ENCODE results near the gene LPAR3.
"Not testable (repeated sequence)": the region's sequence is repeated elsewhere in the genome, so short reads cannot be mapped to it uniquely, and the experiment has no call there.

DNA sequence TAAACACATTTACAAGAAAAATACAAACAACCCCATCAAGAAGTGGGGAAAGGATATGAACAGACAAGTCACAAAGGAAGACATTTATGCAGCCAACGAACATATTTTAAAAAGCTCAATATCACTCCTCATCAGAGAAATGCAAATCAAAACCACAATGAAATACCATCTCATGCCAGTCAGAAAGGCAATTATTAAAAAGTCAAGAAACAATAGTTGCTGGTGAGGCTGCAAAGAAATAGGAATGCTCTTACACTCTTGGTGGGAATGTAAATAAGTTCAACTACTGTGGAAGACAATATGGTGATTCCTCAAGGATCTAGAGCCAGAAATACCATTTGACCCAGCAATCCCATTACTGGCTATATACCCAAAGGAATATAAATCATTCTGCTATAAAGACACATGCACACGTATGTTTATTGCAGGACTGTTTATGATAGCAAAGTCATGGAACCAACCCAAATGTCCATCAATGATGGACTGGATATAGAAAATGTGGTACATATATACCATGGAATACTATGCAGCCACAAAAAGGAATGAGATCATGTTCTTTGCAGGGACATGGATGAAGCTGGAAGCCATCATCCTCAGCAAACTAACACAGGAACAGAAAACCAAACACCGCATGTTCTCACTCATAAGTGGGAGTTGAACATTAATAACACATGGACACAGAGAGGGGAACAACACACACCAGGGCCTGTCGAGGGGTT is 15.9 kb upstream of the LPAR3 start:
- TF ChIP-seq, protein P1, sequence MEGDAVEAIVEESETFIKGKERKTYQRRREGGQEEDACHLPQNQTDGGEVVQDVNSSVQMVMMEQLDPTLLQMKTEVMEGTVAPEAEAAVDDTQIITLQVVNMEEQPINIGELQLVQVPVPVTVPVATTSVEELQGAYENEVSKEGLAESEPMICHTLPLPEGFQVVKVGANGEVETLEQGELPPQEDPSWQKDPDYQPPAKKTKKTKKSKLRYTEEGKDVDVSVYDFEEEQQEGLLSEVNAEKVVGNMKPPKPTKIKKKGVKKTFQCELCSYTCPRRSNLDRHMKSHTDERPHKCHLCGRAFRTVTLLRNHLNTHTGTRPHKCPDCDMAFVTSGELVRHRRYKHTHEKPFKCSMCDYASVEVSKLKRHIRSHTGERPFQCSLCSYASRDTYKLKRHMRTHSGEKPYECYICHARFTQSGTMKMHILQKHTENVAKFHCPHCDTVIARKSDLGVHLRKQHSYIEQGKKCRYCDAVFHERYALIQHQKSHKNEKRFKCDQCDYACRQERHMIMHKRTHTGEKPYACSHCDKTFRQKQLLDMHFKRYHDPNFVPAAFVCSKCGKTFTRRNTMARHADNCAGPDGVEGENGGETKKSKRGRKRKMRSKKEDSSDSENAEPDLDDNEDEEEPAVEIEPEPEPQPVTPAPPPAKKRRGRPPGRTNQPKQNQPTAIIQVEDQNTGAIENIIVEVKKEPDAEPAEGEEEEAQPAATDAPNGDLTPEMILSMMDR (conservative IDR thresholded peaks at IDR 0.05; ENCODE audit: low read depth in 2 of 2) = not testable (repeated sequence)
- not testable (repeated sequence) for TF ChIP-seq POLR2AphosphoS5 (IDR thresholded peaks at IDR 0.05; ENCODE audit: low read depth); EZH2 (IDR thresholded peaks at IDR 0.05; ENCODE audit: low read depth, unreplicated experiment); EZH2phosphoT487 (IDR thresholded peaks at IDR 0.05; ENCODE audit: unreplicated experiment); CREB1 (CRISPR knock-in tag; IDR thresholded peaks at IDR 0.05; ENCODE audit: low read depth)

Data from GM23338 (cell line).